GM04504 (cell line): ENCODE data around the gene ANKS6.

Experiments used
- DNase-seq: peaks from one replicate; pipeline ENCODE4 v3.0.0-alpha.2; 2012; ENCODE audit warnings: low read depth

ANKS6 gene

GRCh38 chr9:98796364-98797101, at the start of gene ANKS6:
Gene ANKS6 (minus strand): TSS chr9:98796555. CDS start chr9:98796491, 64 bp downstream.
- DNase-seq = peak; percentile 52

DNA sequence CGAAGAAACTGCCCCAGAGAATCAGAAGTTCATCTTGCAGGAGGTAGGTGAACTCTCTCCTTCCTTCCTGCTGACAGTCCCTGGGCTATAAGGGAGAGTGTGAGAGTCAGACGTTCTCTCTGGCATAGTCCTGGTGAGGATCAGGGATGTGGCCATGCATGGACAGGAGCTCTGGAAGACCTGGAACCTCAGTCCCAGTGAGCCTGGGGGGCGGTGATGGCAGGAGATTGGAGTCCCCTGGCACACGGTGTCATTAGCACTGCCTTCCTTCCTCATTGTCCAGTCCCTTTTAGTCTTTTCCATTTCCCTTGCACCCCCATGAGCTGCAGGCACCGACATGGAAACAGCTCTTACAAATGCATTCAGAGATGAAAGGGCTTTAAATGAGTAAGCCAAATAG, 49.7 kb upstream of the ANKS6 start:
- no peak for DNase-seq

DNA sequence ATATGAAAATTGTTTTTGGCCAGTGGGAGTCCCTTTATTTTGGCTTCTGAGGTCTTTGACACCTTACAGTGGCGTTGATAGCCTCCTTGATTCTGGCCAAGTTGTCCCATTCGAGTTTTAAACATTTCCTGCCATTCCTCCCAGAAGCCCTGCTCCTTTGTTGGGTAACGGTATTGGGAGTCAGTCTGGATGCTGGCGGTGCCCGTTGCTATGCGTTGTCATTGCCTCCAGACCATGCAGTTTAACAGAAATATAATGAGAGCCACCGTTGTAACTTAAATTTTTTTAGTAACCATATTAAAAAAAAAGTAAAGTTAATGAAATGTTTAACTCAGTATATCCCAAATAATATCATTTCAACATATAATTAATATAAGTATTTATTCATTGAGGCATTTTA, 46.2 kb upstream of the ANKS6 start:
- no peak for DNase-seq

DNA sequence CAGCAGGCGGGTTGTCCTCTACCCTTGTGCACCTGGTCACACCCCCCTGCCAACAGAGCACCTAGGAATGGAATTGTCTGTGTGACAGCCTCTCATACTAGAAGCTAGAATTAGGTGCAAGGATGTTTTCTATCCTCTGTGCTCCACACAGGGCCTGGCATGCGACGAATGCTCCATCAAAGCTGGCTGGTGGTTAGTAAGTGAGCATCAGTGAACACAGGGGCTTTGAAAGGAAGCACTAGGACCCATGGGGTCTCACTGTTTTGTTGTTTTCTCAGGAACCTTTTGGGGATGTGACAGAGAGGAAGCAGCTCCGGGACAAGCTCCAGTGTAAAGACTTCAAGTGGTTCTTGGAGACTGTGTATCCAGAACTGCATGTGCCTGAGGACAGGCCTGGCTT, 43.4 kb upstream of the ANKS6 start:
- no peak for DNase-seq

- no peak for DNase-seq
Observed at GRCh38 chr9:98838868-98839565, 42.7 kb upstream of the ANKS6 start.

GRCh38 chr9:98838155-98838867, 42.0 kb upstream of the ANKS6 start:
- DNase-seq = no peak

DNA sequence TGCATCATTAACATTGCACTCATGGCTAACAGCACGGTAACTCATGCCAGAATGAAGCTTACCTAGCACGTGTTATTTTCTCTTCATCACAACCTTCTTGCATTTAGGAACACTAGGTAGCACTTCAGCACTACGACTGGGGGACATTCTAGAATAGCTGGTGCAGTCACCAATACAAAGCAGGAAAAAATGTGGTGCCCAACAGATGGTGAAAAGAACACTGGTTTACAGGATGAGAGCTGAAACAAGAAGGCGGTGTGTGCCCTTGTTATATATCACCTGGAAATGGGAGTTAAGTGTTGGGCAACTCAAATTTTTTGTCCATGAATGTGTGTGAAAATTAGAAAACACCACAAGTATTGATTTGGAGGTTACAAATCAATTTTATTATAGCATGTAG, 41.2 kb upstream of the ANKS6 start:
- no peak for DNase-seq

GRCh38 chr9:98836206-98836605, 39.9 kb upstream of the ANKS6 start:
- DNase-seq = no peak

GRCh38 chr9:98834386-98834785, 38.0 kb upstream of the ANKS6 start:
- DNase-seq = no peak

- DNase-seq = no peak
Observed at GRCh38 chr9:98833090-98833956, 37.0 kb upstream of the ANKS6 start.

DNA sequence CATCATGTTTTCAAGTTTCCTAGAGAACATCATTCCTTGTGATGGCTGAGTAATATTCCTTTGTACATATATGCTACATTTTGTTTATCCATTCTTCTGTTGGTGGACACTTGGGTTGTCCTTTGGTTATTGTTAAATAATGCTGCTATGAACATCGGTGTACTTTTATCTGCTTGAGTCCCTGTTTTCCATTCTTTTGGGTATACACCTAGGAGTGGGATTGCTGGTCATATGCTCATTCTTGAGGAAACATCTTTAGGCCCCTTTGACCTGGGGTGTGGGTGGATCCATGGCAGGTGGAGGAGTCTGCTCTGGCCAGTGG, 36.4 kb upstream of the ANKS6 start:
- no peak for DNase-seq

DNA sequence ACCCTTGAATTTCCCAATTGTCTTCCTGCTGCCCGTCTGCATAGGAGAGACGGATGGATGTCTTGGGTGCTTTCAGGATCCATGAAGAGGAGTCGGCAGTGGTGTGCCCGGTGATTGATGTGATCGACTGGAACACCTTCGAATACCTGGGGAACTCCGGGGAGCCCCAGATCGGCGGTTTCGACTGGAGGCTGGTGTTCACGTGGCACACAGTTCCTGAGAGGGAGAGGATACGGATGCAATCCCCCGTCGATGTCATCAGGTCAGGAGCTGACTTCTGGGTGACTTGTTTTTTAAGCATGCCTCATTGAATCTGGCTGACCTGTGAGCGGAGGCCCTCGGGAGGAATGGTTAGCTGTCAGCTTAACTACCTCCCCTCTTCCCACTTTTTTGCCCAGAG, 35.3 kb upstream of the ANKS6 start:
- DNase-seq = no peak

DNA sequence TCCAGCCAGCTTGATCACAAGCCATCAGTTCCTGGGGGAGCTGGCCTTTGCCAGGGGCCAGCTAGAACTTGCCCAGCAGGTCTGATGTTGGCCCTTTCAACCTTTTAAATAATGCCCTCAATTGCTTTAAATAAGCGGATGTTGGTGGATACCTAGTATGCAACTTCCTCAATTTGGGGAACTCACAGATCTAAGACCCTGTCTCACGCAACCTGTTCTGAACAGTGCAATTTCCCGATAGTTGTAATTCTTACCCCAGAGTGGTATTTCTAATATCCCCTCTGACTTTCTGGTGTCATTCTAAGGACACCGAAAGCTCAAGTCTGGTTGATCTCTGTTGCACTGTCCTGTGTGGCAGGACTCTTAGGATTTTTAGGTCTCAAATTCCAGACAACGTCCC, 34.2 kb upstream of the ANKS6 start:
- no peak for DNase-seq

DNA sequence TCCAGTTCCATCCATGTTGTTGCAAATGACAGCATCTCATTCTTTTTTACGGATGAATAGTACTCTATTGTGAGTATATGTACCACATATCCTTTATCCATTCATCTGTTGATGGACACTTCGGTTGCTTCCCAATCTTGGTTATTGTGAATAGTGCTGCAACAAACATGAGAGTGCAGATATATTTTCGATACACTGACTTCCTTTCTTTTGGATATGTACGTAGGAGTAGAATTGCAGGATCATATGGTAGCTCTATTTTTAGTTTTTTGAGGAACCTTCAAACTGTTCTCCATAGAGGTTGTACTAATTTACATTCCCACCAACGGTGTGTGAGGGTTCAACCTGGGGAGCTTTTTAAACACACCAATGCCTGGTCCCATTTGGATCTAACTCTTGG, 33.4 kb upstream of the ANKS6 start:
- DNase-seq = no peak

GRCh38 chr9:98826716-98827115, 30.4 kb upstream of the ANKS6 start:
- DNase-seq = no peak

DNA sequence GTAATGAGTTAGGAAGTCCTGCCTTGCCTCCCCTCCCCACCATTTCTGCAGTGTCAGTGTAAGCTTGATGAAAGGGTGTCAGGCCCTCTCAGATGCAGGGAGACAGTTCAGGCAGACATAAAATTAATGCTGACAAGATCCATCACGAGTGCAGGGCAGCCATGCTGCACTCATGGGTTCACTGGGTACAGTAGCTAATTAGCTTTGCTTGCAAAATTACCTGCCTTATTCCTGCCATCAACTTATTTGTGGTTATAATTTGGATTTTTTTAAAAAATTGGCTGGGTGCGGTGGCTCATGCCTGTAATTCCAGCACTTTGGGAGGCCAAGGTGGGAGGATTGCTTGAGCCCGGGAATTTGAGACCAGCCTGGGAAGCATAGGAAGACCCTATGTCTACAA, 29.1 kb upstream of the ANKS6 start:
- no peak for DNase-seq

GRCh38 chr9:98823666-98824334, 27.4 kb upstream of the ANKS6 start:
- no peak for DNase-seq

GRCh38 chr9:98822661-98823060, 26.3 kb upstream of the ANKS6 start:
- DNase-seq = no peak

- no peak for DNase-seq
Observed at GRCh38 chr9:98821831-98822230, 25.5 kb upstream of the ANKS6 start.

DNA sequence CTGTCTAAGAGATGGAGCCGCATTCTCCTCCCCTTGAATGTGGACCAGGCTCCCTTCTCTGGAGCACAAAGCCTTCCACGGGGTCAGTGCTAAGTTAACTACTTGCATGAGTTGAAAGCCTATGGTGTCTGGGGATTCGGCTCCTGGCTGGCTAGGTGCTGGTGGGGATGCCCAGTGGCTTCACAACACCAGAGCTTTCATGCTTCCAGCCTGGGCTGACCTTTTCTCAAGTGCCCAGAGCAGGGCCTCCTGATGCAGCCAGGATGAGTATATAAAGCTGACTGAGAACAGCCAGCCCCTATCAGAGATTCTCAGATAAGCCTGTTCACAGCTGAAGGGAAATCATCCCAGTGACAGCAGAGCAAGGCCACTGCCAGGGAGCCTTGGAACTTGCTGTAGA, 22.9 kb upstream of the ANKS6 start:
- DNase-seq = no peak

- no peak for DNase-seq
Observed at GRCh38 chr9:98818764-98819163, 22.4 kb upstream of the ANKS6 start.
